HG02884 (cell line): Measurements from ENCODE around the gene ZNG1A.
"Not testable (repeated sequence)": the region's sequence is repeated elsewhere in the genome, so short reads cannot be mapped to it uniquely, and the experiment has no call there.

ENCODE experiments used
- ATAC-seq: cut with Tn5 transposase; IDR thresholded peaks from one replicate; pipeline ENCODE4 v1.9.1; 2021; ENCODE audit warnings: mild to moderate bottlenecking, moderate library complexity; ENCODE audit not compliant: unreplicated experiment

The ZNG1A gene

DNA sequence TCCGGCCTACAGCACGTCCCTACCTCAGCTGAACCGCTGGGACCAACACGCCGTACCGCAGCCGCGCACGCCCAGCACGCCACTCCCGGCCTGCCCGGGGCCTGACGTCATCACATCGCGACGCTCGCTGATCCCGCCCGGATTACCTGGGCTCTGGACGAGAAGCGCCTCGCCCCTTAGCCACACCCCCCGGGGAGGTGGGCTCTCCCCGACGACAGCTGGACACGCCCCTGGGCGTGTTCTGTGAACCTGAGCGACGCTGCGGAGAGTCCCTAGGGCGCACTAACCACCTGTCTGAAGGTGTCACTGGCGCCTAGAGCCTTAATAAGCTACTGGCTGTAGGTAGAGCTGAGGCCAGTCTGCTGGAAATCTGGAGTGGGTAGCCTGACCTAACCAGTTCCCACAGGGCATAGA, at the start of gene ZNG1A:
TSS of gene ZNG1A (minus strand) at position 87 of the 414 bp plus-strand sequence. CDS start 87 bp downstream, outside the sequence.
- not testable (repeated sequence) for ATAC-seq

- no peak for ATAC-seq
Observed at GRCh38 chr9:227860-228259, 49.0 kb upstream of the ZNG1A start.

- ATAC-seq = no peak
Observed at GRCh38 chr9:224582-225520, 46.0 kb upstream of the ZNG1A start.

DNA sequence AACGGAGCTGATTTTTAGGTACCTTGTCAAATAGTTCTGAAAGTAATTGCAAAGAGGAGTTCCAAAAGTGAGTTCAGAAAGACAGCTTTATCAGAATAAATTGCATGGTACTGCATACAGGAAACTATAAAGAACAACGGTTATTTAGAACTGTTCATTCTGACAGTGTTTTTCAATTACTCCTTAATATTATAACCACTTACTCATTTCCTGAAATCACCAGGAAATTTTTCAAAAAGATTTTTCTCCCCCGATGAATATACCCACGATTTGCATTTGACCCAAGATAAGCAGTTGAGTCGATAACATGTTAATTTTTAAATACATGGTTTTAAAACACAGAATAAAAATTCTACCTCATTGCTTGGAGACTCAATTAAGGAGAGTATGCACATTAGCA, 45.2 kb upstream of the ZNG1A start:
- ATAC-seq = no peak

DNA sequence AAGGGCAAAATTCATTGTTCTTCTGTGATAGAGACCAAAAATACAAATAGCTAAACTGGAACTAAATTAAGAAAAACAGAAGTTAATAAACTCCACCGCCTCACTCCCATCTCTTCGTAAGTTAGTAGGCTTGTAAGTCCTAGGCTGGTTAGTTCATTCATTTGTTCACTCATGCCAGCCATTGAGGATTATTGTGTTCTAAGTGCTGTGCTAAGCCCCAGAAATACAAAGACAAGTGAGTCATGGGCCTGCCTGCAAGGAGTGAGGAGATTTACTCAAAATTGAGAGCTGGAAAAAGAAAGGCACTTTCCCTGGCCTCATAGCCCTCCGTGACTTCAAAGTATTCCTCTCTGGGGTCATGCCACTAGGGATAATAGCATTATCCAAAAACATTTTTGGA, 44.3 kb upstream of the ZNG1A start:
- ATAC-seq = no peak

DNA sequence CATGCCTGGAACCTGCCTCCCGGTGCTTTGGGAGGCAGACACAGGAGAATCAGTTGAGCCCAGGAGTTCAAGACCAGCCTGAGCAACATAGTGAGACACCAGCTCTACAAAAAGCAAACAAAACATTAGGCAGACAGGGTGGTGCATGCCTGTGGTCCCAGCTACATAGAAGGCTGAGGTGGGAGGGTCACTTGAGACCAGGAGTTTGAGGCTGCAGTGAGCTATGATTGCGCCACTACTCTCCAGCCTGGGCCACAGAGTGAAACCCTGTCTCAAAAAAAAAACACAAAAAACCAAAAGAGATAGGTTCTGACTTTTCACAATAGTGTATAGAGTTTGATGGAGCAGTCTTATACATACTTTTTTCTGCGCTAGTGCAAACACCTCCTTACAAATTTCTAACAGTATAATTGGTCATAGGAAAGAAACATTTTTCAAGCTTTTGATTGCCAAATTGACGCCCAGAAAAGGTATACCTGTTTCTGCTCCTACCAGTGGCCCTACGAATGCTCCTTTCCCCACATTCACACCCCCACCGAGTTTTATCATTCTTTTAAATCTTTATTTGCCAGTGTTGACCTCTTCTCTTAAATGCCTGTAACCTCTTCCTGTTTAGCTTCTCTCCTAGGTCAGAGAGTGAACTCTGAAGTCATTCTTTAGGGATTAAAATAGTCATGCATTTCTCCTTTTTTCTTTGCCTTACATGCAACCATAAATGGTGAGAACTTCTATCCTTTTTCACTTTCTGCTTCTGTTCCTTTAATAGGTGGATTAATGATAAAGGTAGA, 43.3 kb upstream of the ZNG1A start:
- ATAC-seq = no peak

- ATAC-seq = no peak
Observed at GRCh38 chr9:219670-220365, 41.0 kb upstream of the ZNG1A start.

DNA sequence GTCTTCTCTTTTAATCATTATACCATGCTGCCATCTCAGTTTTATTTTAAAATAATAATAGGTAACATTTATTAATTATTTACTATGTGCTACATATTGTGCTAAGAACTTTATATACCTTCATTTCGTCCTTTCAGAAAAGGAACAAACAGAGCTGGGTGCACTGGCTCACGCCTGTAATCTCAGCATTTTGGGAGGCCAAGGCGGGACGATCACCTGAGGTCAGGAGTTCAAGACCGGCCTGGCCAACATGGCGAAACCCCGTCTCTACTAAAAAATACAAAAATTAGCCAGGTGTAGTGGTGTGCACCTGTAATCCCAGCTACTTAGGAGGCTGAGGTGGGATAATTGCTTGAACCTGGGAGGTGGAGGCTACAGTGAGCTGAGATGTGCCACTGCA, 40.2 kb upstream of the ZNG1A start:
- not testable (repeated sequence) for ATAC-seq

DNA sequence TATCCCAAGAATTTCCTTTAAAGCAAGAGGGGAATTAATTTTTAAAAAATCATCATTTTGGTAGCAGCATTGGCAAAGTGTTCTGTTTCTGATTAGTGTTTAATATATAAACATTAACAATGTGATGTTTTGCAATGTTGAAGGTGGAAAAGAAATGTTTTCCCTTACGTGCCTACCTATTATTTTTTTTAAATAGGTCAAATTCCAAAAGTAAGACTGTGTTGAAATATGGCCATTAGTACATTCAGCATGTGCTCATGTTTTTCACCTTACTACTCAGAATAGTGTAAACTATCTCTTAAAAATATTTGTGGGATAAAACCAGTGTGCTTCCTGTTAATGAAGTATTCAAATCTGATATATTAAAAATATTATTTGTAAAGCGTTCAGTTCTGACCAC, 39.1 kb upstream of the ZNG1A start:
- ATAC-seq = no peak

DNA sequence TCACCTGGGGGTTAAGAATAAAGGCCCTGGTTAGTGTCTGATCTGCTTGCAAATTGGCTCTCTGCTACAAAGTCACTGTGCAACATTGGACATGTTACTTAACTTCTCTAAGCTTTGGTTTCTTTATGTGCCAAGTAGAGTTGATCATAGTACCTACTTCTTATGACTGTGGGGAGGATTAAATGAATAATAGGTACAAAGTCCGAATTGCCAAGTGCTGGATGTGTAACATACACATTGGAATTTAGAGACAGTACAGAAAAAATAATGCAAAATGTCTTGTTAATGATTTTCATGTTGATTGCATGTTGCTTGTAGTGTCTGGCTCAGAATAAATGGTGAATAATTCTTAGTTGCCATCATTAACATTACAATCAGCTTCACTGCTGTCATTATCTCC, 38.0 kb upstream of the ZNG1A start:
- no peak for ATAC-seq

DNA sequence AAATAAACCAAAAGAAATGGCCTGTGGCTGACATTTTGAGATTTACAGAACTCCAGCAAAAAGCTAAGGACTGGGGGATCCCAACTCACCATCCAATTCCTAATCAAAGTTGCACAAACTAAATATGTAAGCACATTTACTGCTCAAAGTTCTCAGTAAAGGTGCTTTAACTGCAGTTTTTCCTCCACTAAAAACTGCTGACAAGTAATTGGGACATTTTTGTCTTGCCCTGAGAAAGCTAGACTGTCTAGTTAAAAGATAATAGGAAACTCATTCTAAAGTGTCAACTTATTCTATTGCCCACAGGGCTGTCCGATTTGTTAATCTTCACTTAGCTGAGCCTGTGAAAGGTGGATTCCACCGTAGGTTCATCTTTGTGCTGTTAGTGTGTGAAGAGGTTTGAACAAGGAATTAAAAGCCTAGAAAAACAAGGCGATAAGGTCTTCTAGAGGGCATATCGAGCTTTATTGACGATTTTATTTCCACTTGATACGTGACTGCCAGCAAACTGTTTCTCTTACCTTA, 36.8 kb upstream of the ZNG1A start:
- ATAC-seq = no peak

DNA sequence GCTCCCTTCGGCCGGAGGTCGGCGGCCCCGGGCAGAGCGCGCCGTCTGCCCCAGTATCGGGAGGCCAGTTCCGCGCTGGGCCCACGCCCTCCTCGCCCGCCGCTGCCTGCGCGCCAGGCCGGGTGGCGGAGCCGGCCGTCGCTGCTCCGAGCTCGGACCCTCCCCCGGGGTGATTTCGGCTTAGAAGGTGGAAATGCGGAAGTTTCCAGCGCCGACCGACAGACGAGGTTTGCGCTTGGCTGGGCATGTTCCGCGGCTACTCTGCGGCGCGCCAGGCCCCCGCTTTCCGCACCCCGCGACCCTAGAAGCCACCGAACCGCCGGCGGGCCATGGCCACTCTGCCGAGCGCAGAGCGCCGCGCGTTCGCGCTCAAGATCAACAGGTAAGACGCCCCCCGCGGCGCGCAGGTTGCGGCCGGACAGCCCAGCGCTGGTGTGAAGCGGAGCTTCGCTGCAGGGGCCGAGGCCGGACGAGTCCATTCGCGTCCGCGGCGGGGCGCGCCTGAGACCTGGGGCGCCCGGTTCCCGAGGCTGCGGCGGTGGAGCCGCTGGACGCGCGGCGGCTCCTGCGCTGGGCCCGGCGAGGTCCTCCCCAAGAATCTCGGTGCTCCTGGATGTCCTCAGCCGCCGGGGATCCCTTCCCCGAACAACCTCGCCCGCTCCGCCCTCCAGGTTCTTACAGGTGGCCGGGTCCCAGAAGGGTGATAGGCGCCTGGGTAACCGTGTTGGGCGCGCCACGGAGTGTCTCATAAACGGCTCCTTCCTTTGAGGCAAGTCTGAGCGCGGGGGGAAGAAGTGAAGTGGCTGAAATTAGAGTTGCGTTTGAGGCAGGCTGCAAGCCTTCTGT, 36.0 kb upstream of the ZNG1A start, which contains the start of gene DOCK8:
TSS of gene DOCK8 (plus strand) at position 218 of the 846 bp plus-strand sequence. CDS start at position 330, 112 bp downstream.
- peak; percentile 86 for ATAC-seq

DNA sequence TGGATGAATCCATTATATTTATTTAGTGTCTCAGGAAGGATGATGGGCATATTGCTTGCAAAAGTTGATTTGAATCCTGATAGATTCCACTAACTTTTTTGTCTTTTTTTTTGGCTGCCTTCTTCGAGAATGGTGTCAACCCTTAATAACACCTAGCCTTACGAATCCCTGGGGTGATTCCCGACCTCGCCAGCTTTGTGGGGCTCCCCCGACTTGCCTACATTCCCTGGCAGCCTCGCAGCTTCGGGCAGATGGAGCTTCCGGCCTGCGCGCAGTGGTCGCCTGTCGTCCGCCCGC, 35.4 kb upstream of the ZNG1A start:
- no peak for ATAC-seq

DNA sequence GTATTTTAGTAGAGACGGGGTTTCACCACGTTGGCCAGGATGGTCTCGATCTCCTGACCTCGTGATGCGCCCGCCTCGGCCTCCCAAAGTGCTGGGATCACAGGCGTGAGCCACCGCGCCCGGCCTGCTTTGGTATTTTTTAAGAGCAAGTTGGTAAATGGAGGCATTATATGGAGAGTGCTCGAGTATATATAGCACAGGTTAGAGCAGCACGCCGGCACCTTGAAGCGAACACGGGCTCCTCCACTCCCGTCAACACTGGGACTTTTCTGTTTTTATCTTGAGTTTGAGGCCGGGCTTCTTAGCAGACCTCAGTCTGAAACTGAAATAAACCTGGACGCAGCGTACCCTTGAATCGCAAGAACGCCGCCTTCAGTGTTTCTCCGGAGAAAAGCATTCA, 35.0 kb upstream of the ZNG1A start:
- not testable (repeated sequence) for ATAC-seq

DNA sequence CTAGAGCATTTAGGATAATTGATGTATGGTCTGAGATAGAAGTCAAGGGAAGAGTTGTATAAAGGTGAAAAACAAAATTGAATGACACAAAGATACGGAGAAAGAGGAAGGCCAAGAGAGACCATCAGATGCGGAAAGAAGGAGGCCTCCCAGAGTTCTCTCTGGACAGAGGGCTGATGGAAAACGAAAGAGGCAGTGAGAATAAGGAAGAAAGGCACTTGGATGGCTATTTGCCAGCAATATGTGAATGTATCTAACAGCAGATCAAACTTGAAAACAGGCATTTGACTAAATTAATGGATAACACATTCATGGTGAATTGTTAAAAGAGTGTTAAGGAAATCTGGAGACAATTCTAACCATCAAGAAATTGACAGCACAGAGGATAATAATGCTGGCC, 33.4 kb upstream of the ZNG1A start:
- no peak for ATAC-seq

- no peak for ATAC-seq
Observed at GRCh38 chr9:211557-211956, 32.7 kb upstream of the ZNG1A start.

GRCh38 chr9:211036-211435, 32.2 kb upstream of the ZNG1A start:
- ATAC-seq = no peak

DNA sequence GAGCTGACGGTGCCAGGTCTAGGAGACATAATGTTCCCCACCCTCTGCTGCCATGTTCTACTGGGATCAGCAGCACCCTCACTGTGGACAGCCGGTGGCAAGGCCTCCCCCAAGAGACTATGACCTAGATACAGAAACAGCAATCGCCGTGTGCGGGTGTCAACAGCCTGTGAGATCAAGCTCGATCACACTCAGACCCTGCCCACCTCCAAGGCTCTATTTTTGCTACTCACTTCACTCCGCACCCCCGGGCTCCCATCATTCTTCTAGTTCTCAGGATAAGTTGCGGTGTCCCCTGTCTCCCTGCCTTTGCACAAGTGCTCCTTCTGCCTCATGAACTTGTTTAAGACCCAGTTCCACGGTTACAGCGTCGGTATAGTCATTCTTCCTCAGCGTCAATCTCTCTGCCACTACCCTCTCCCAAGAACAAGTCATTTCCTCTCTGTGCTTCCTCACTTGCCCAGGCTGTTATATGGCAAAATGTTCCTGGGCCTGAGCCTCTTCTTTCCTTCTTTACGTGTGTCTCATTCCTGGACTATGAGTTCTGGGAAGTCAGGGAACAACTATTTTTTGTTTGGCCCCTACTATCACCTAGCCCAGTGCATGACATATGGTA, 30.4 kb upstream of the ZNG1A start:
- ATAC-seq = no peak

DNA sequence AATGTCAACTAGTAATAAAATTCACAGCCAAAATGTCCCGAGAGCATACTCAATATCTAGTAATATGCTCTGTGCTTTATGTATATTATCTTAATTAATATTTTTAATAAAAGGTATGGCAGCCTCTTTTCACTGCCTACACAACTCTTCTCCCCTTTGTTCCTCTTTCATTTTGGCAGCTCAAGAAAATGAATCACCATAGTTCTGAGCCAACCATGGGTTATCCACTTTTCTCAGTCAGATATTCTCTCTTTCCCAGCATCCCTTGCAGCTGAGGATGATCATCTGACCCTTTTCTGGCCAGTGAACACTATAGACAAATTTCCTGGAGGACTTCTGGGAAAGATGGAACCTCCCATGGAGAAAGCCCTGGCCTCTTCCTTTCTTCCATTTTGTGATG, 27.6 kb upstream of the ZNG1A start:
- no peak for ATAC-seq

- not testable (repeated sequence) for ATAC-seq
Observed at GRCh38 chr9:199601-200000, 20.7 kb upstream of the ZNG1A start.
